Measurements from ENCODE around the gene ROCK1. TPM values are rescaled to one million over a fixed set of nuclear protein-coding genes. Genes with fewer than 3 reads are reported as not detected.

The ROCK1 gene
- total RNA-seq, 1 donor from 2014 or later, result 48.0 TPM

- Mint-ChIP-seq H3K36me3 (no peaks in the 10 kb centered on the region), H3K4me1 (peaks cover 18% of the 10 kb centered on the region), H3K27ac (no peak overlapping the region), H3K27me3 (ENCODE audit: low read depth) (no peaks in the 10 kb centered on the region), H3K9me3 (no peaks in the 10 kb centered on the region), H3K4me3 (no peak overlapping the region)
- no peak for DNase-seq (ENCODE audit: low spot score in 2 of 2, unreplicated experiment in 2 of 2)
- TF ChIP-seq CTCF (IDR thresholded peaks at IDR 0.05; ENCODE audit: unreplicated experiment), result no peak
Measured at GRCh38 chr18:21118806-21119205, 7.2 kb upstream of the ROCK1 start.

- no peak for DNase-seq (ENCODE audit: low spot score in 2 of 2, unreplicated experiment in 2 of 2)
- H3K4me1 Mint-ChIP-seq, result peaks cover 19% of the 10 kb centered on the region
- no peaks in the 10 kb centered on the region for H3K9me3 Mint-ChIP-seq
- H3K36me3 Mint-ChIP-seq, result no peaks in the 10 kb centered on the region
- no peaks in the 10 kb centered on the region for H3K27me3 Mint-ChIP-seq (ENCODE audit: low read depth)
- no peak overlapping the region for H3K4me3 Mint-ChIP-seq
- TF ChIP-seq CTCF (IDR thresholded peaks at IDR 0.05; ENCODE audit: unreplicated experiment), result no peak
- H3K27ac Mint-ChIP-seq, result peak overlapping the region; percentile 74
Measured at GRCh38 chr18:21117409-21118131, 6.0 kb upstream of the ROCK1 start.

GRCh38 chr18:21115519-21116411 lies 4.2 kb upstream of the ROCK1 start:
- DNase-seq (ENCODE audit: low spot score in 2 of 2, unreplicated experiment in 2 of 2), result no peak
- H3K4me3 Mint-ChIP-seq, result no peak overlapping the region

GRCh38 chr18:21112543-21113105 lies 1.0 kb upstream of the ROCK1 start:
- TF ChIP-seq CTCF (IDR thresholded peaks at IDR 0.05; ENCODE audit: unreplicated experiment), result no peak
- no peak overlapping the region for H3K4me3 Mint-ChIP-seq
- no peaks in the 10 kb centered on the region for H3K36me3 Mint-ChIP-seq
- no peaks in the 10 kb centered on the region for H3K27me3 Mint-ChIP-seq (ENCODE audit: low read depth)
- peaks cover 22% of the 10 kb centered on the region for H3K4me1 Mint-ChIP-seq
- peak overlapping the region; percentile 26 for H3K27ac Mint-ChIP-seq
- no peak for DNase-seq (ENCODE audit: low spot score in 2 of 2, unreplicated experiment in 2 of 2)
- H3K9me3 Mint-ChIP-seq, result no peaks in the 10 kb centered on the region

More at GRCh38 chr18:21115519-21116411, 4.2 kb upstream of the ROCK1 start:
- no peak for TF ChIP-seq CTCF (IDR thresholded peaks at IDR 0.05; ENCODE audit: unreplicated experiment)
- Mint-ChIP-seq H3K9me3 (no peaks in the 10 kb centered on the region), H3K27ac (peak overlapping the region; percentile 33), H3K27me3 (ENCODE audit: low read depth) (no peaks in the 10 kb centered on the region), H3K36me3 (no peaks in the 10 kb centered on the region), H3K4me1 (peaks cover 24% of the 10 kb centered on the region)

GRCh38 chr18:21112140-21112473 lies 494 bp upstream of the ROCK1 start:
- H3K27me3 Mint-ChIP-seq (ENCODE audit: low read depth), result no peaks in the 10 kb centered on the region
- H3K27ac Mint-ChIP-seq, result peak overlapping the region; percentile 95
- H3K4me1 Mint-ChIP-seq, result peaks cover 17% of the 10 kb centered on the region
- no peak for TF ChIP-seq CTCF (IDR thresholded peaks at IDR 0.05; ENCODE audit: unreplicated experiment)
- no peak for DNase-seq (ENCODE audit: low spot score in 2 of 2, unreplicated experiment in 2 of 2)
- H3K4me3 Mint-ChIP-seq, result no peak overlapping the region
- no peaks in the 10 kb centered on the region for H3K36me3 Mint-ChIP-seq
- H3K9me3 Mint-ChIP-seq, result no peaks in the 10 kb centered on the region

Measured in mesothelial cell of epicardium (in vitro differentiated cells).